ENCODE data around the gene SLCO2A1.

The SLCO2A1 gene

GRCh38 chr3:133945381-133946095, 84.2 kb downstream of the SLCO2A1 start:
- H3K9me3 ChIP-seq = no peaks in the 10 kb centered on the region
- peak; percentile 32 for DNase-seq
- no peak for TF ChIP-seq CTCF (IDR thresholded peaks at IDR 0.05; ENCODE audit: low read depth, low read length)
- H3K27me3 ChIP-seq = no peaks in the 10 kb centered on the region
- H3K4me3 ChIP-seq (ENCODE audit: low read depth, low read length) = peak overlapping the region; percentile 2
- peaks cover 15% of the 10 kb centered on the region for H3K4me1 ChIP-seq
- no peaks in the 10 kb centered on the region for H3K36me3 ChIP-seq

GRCh38 chr3:133944641-133945380, 84.9 kb downstream of the SLCO2A1 start:
- no peak for TF ChIP-seq CTCF (IDR thresholded peaks at IDR 0.05; ENCODE audit: low read depth, low read length)
- H3K4me1 ChIP-seq = peaks cover 15% of the 10 kb centered on the region
- DNase-seq = peak; percentile 62

GRCh38 chr3:133944181-133944580, 85.5 kb downstream of the SLCO2A1 start:
- no peak for DNase-seq

More at GRCh38 chr3:133944641-133945380, 84.9 kb downstream of the SLCO2A1 start:
- no peaks in the 10 kb centered on the region for H3K9me3 ChIP-seq
- H3K36me3 ChIP-seq = no peaks in the 10 kb centered on the region
- H3K4me3 ChIP-seq (ENCODE audit: low read depth, low read length) = peak overlapping the region; percentile 2
- no peaks in the 10 kb centered on the region for H3K27me3 ChIP-seq

GRCh38 chr3:133943639-133944141, 86.0 kb downstream of the SLCO2A1 start:
- no peaks in the 10 kb centered on the region for H3K36me3 ChIP-seq
- TF ChIP-seq CTCF (IDR thresholded peaks at IDR 0.05; ENCODE audit: low read depth, low read length) = no peak
- H3K4me3 ChIP-seq (ENCODE audit: low read depth, low read length) = no peak overlapping the region
- no peaks in the 10 kb centered on the region for H3K27me3 ChIP-seq
- peak; percentile 39 for DNase-seq
- peaks cover 15% of the 10 kb centered on the region for H3K4me1 ChIP-seq
- H3K9me3 ChIP-seq = no peaks in the 10 kb centered on the region

More at GRCh38 chr3:133944181-133944580, 85.5 kb downstream of the SLCO2A1 start:
- TF ChIP-seq CTCF (IDR thresholded peaks at IDR 0.05; ENCODE audit: low read depth, low read length) = no peak
- Histone ChIP-seq H3K36me3 (no peaks in the 10 kb centered on the region), H3K4me1 (peaks cover 15% of the 10 kb centered on the region), H3K4me3 (ENCODE audit: low read depth, low read length) (no peak overlapping the region), H3K27me3 (no peaks in the 10 kb centered on the region), H3K9me3 (no peaks in the 10 kb centered on the region)

GRCh38 chr3:133943031-133943535, 86.6 kb downstream of the SLCO2A1 start:
- Histone ChIP-seq H3K36me3 (no peaks in the 10 kb centered on the region), H3K9me3 (no peaks in the 10 kb centered on the region), H3K4me3 (ENCODE audit: low read depth, low read length) (no peak overlapping the region), H3K4me1 (peaks cover 15% of the 10 kb centered on the region), H3K27me3 (no peaks in the 10 kb centered on the region)
- DNase-seq = no peak
- no peak for TF ChIP-seq CTCF (IDR thresholded peaks at IDR 0.05; ENCODE audit: low read depth, low read length)

Data from BE2C (cell line).